GM23248 (cell line): ENCODE measurements around the gene CEP63.

Experiments used
- EZH2 ChIP-seq: fragments of 200-600 bp; sonication (generic); IDR thresholded peaks from 2 replicates; pipeline ENCODE4 v1.6.1; 2018; ENCODE audit warnings: antibody characterized with exemption, mild to moderate bottlenecking; ENCODE audit not compliant: insufficient read depth, poor library complexity, severe bottlenecking
- EZH2phosphoT487 ChIP-seq: fragments of 200-600 bp; sonication (generic); IDR thresholded peaks from 2 replicates; pipeline ENCODE4 v1.6.1; 2018; ENCODE audit warnings: antibody characterized with exemption, moderate library complexity, mild to moderate bottlenecking, low read depth; ENCODE audit not compliant: insufficient read depth

DNA sequence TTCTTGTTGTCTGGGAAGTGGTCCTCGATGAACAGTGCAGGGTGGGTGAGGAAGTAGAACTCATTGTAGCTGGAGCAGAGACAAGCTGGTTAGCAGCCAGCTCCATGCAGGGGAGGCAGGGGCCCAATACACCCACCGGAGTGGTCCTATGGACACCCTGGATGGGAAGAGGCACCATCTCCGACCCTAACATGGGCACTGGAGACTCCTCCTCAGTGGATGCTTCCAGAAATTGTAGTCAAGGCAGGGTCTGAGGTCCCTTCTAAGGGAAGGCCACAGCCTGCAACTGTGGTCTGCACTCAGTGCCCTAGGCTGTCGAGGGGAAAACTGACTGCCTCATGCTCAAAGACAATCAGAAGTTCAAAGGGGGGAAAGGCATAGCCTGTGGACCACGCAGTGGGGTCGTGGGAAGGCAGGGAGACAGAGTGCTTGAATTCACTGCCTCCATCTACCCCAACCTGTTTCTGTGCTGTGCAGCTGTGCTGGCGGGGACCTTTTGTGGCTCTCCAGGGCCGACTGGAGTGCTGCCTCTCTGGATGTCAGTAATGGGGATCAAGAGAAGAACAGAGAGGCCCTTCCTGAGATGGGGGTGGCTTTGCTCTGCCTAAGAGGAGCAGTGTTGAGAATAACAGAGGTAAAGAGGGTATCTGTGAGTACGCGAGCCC is 123.0 kb downstream of the CEP63 start:
- no peak for TF ChIP-seq EZH2phosphoT487
- TF ChIP-seq EZH2, result no peak
